ENCODE results near the gene NEK4. TPM values are rescaled to one million over a fixed set of nuclear protein-coding genes. Genes with fewer than 3 reads are reported as not detected.
"Not testable (repeated sequence)": the region's sequence is repeated elsewhere in the genome, so short reads cannot be mapped to it uniquely, and the experiment has no call there.

NEK4 gene
- total RNA-seq, 6 experiments from 2014 or later: 19.9 to 25.0 (median 21.7) TPM

- Mint-ChIP-seq H3K27me3 (ENCODE audit: insufficient read depth) (peaks cover 45% of the 10 kb centered on the region), H3K4me1 (ENCODE audit: low read depth) (no peaks in the 10 kb centered on the region), H3K4me3 (no peak overlapping the region), H3K36me3 (ENCODE audit: low read depth) (no peaks in the 10 kb centered on the region), H3K27ac (no peak overlapping the region), H3K9me3 (no peaks in the 10 kb centered on the region)
- no peak for DNase-seq
- TF ChIP-seq, protein P1, sequence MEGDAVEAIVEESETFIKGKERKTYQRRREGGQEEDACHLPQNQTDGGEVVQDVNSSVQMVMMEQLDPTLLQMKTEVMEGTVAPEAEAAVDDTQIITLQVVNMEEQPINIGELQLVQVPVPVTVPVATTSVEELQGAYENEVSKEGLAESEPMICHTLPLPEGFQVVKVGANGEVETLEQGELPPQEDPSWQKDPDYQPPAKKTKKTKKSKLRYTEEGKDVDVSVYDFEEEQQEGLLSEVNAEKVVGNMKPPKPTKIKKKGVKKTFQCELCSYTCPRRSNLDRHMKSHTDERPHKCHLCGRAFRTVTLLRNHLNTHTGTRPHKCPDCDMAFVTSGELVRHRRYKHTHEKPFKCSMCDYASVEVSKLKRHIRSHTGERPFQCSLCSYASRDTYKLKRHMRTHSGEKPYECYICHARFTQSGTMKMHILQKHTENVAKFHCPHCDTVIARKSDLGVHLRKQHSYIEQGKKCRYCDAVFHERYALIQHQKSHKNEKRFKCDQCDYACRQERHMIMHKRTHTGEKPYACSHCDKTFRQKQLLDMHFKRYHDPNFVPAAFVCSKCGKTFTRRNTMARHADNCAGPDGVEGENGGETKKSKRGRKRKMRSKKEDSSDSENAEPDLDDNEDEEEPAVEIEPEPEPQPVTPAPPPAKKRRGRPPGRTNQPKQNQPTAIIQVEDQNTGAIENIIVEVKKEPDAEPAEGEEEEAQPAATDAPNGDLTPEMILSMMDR (IDR thresholded peaks at IDR 0.05): no peak
Measured at GRCh38 chr3:52781741-52782140, 11.0 kb upstream of the NEK4 start.

GRCh38 chr3:52779837-52780585 is 9.3 kb upstream of the NEK4 start:
- TF ChIP-seq, protein P1 (IDR thresholded peaks at IDR 0.05): no peak
- Mint-ChIP-seq H3K27ac (no peak overlapping the region), H3K27me3 (ENCODE audit: insufficient read depth) (peaks cover 52% of the 10 kb centered on the region), H3K36me3 (ENCODE audit: low read depth) (no peaks in the 10 kb centered on the region), H3K9me3 (no peaks in the 10 kb centered on the region), H3K4me1 (ENCODE audit: low read depth) (no peaks in the 10 kb centered on the region), H3K4me3 (no peak overlapping the region)
- DNase-seq: no peak

DNA sequence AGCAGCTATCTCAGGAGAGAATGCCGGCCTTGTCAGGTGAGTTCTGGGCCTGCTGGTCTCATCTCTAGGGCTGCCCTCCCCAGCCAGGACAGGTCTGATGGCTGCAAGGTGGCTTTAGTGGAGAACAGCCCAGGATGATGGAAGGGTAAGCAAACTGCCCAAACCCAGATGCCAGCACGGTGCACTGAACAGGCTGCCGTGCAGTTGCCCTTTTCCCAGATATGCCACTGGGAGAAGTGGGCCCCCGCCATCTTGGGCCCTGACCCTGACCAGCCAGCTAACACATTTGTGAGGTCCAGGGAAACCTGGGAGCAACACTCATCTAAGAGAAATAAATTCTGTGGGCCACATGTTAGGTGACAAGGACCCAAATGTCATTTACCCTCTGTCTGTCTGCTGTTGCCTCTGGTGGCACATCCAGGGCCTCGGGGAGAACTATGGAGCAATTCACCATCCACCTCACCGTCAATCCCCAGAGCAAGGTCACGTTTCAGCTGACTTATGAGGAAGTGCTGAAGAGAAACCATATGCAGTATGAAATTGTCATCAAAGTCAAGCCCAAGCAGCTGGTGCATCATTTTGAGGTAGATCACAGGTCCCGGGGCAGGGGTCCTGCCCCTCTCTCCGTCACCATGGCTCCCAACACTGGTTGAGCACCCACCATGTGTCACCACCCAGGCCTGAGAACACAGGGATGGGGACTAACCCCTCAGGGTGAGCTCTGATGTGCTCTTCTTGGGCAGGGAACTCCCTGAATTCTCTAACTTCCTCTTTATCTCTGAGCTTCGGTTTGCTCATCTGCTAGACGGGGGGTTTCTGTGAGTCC is 8.5 kb upstream of the NEK4 start:
- Mint-ChIP-seq H3K9me3 (no peaks in the 10 kb centered on the region), H3K36me3 (ENCODE audit: low read depth) (no peaks in the 10 kb centered on the region), H3K27me3 (ENCODE audit: insufficient read depth) (peaks cover 48% of the 10 kb centered on the region), H3K4me1 (ENCODE audit: low read depth) (no peaks in the 10 kb centered on the region), H3K4me3 (no peak overlapping the region), H3K27ac (no peak overlapping the region)
- TF ChIP-seq, protein P1 (IDR thresholded peaks at IDR 0.05): no peak
- DNase-seq: no peak

GRCh38 chr3:52777959-52778805 is 7.4 kb upstream of the NEK4 start:
- TF ChIP-seq, protein P1 (IDR thresholded peaks at IDR 0.05): no peak
- Mint-ChIP-seq H3K4me1 (ENCODE audit: low read depth) (no peaks in the 10 kb centered on the region), H3K9me3 (no peaks in the 10 kb centered on the region), H3K4me3 (no peak overlapping the region), H3K27me3 (ENCODE audit: insufficient read depth) (peaks cover 47% of the 10 kb centered on the region), H3K27ac (no peak overlapping the region), H3K36me3 (ENCODE audit: low read depth) (no peaks in the 10 kb centered on the region)
- no peak for DNase-seq

DNA sequence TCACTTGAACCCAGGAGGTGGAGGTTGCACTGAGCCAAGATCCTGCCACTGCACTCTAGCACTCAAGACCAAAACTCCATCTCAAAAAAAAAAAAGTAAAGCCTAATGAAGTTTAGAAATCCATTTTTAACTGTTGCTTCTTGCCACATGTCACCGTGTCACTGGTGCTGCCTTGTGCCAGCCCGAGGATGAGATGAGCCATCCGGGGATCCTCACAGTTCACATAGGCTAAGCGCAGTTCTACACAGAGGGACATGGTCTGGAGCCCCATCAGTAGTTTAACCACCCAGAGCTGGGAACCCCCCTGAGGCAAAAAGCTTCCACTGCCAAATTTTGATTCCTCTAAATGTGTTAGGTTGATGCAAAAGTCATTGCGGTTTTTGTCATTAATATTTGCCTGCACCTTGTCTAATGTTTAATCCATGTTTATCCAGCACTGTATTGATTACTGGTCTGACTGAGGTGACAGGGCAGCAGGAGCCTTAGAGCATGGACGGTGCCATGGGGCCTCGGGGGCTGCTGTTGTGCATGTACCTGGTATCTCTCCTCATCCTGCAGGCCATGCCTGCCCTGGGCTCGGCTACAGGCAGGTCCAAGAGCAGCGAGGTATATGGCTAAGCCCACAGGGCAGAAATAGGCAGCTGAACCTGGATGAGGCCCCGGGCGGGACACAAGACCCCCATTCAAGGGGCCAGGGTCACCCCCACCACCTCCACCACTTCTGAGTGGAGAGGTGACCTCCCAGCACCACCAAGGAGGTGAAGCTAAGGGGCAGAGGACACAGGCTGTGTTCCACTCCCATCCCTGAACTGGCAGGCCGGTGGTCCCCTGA is 6.6 kb upstream of the NEK4 start, which contains the start of gene ITIH1:
Gene ITIH1 (plus strand): TSS at position 473 of the 832 bp plus-strand sequence. CDS start 17 bp downstream, at position 490.
- Mint-ChIP-seq H3K27ac (no peak within 1 kb of the TSS), H3K27me3 (ENCODE audit: insufficient read depth) (peaks cover 39% of the 10 kb centered on the region), H3K36me3 (ENCODE audit: low read depth) (no peaks in the 10 kb centered on the region), H3K9me3 (no peaks in the 10 kb centered on the region), H3K4me1 (ENCODE audit: low read depth) (no peaks in the 10 kb centered on the region), H3K4me3 (no peak within 1 kb of the TSS)
- no peak for DNase-seq
- TF ChIP-seq, protein P1 (IDR thresholded peaks at IDR 0.05): no peak

GRCh38 chr3:52776486-52776885 is 5.7 kb upstream of the NEK4 start:
- not testable (repeated sequence) for H3K4me3 Mint-ChIP-seq; DNase-seq; H3K36me3 Mint-ChIP-seq (ENCODE audit: low read depth); H3K4me1 Mint-ChIP-seq (ENCODE audit: low read depth); H3K9me3 Mint-ChIP-seq; H3K27ac Mint-ChIP-seq
- H3K27me3 Mint-ChIP-seq (ENCODE audit: insufficient read depth): peaks cover 30% of the 10 kb centered on the region

All from HFFc6 (cell line).